ENCODE measurements around the gene NRG2.
A peak's percentile ranks its signal among the peaks of the same experiment; 100 is the strongest.

NRG2 gene

DNA sequence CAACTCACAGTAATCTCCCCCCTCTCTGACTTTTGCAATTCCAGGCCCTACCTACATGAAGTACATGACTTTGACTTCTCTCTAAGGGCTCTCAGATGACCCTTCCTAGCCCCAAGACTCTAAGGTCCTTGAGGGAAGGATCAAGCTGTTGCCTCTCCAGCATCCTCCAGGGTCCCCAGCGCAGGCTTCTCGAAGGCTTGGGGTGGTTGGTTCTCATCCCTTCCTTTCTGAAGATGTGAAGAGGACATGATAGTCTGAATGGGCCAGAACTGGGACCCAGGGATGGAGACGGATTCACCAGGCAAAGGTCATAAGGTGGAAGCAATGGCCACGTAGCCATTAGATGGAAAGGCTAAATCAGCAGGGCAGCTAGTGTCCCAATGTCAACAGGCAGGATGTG is 86.8 kb downstream of the NRG2 start:
- in situ Hi-C loops (cut with HindIII; ENCODE audit: low pct_unique_long_range_greater_than_20kb, low sequenced_read_pairs): no loop called here
- no peak for TF ChIP-seq JUND (IDR thresholded peaks at IDR 0.05; ENCODE audit: low read depth)
- DNase-seq (ENCODE audit: low read depth in 1 of 2, low spot score in 1 of 2): no peak

DNA sequence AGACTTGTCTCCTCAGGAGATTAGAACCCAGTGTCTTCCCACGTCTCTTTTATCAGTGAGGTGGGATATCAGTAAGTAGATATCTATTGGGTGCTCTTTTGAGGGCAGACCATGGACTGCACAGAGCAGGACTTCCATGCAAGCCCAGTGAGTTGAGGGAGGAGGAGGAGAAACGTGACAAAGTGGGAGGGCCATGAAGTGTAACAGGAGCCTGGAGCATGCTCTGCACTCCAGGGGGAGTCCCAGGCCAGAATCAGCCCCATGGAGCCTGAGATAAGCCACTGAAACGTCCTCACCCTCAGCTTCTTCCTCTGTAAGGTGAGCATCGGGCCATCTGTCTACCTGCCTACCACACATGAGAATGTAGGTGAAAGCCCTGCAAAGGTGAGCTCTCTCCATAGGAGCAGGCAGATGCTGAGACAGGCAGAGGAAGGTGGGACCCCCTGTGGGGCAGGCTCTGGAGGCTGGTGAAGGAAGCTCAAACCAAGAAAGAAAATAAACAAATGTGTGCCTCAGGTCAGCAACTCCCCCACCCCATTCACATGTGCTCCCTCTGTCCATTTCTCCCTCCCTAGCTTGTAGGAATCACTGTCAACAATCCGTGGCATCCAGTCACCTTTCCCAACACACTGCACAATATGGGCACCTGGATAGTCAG is 87.4 kb downstream of the NRG2 start:
- in situ Hi-C loops (cut with HindIII; ENCODE audit: low pct_unique_long_range_greater_than_20kb, low sequenced_read_pairs): no loop called here
- DNase-seq (ENCODE audit: low read depth in 1 of 2, low spot score in 1 of 2): no peak
- TF ChIP-seq JUND (IDR thresholded peaks at IDR 0.05; ENCODE audit: low read depth): no peak

DNA sequence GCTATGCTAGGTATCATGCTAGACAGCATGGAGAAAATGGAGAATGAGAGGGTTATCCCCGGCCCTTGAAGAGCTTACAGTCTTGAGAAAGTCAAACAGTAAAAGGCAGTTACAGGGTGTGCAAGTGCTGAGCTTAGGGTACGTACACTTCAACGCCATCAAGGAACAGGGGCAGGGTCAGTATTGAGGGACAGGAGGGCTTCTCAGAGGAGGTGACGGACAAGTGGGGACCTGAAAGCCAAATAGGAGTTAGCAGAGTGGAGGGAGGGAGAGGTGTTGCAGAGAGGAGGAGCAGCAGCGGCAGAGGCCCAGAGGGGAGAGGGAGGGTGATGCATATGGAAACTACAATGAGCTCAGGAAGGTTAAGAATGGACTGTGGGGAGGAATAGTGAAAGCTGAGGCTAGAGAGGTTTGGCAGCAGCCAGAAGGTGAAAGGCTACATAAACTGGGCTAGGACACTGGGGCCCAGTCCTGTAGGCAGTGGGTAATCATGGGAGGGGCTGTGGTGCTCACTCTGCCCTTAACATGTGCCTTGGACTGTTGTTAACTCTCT is 88.0 kb downstream of the NRG2 start:
- in situ Hi-C loops (cut with HindIII; ENCODE audit: low pct_unique_long_range_greater_than_20kb, low sequenced_read_pairs): no loop called here
- no peak for TF ChIP-seq JUND (IDR thresholded peaks at IDR 0.05; ENCODE audit: low read depth)
- DNase-seq (ENCODE audit: low read depth in 1 of 2, low spot score in 1 of 2): no peak

DNA sequence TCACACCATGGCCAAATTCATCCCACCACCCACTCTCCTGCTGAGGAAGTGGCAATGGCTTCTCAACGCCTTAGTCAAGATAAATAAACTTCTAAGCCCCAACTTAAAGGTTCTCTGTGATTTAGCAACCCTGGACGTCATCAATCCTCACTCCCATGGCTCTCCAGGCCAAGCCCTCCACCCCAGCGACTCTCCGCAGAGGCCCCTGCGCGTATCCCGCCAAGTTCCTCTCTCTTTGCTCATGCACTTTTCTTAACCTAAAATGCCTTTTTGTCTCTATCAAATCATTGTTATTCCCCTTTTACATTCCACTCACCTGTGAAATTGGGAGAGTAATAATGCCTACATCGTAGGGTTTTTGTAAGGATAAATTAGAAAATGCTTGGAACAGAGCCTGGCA is 88.6 kb downstream of the NRG2 start:
- no peak for TF ChIP-seq JUND (IDR thresholded peaks at IDR 0.05; ENCODE audit: low read depth)
- in situ Hi-C loops (cut with HindIII; ENCODE audit: low pct_unique_long_range_greater_than_20kb, low sequenced_read_pairs): no loop called here
- DNase-seq (ENCODE audit: low read depth in 1 of 2, low spot score in 1 of 2): no peak

DNA sequence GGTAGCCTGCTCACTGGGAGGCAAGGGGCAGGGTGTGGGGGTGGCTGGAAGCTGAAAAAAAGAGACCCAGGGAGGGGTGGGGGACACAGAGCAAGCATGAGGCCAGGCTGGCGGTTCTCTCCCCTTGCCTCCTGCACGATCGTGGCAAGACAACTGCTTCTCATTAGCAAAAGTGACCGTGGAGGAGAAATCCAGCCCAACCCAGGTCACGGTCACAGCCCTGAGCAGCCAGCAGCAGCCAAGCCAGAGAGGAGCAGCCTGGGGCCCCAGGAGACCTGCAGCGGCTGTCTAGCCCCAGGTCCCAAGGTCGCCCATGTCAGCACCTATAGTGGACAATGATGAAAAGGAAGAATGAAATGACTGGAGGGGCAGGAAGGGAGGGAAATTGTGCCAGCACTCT is 89.1 kb downstream of the NRG2 start:
- in situ Hi-C loops (cut with HindIII; ENCODE audit: low pct_unique_long_range_greater_than_20kb, low sequenced_read_pairs): no loop called here
- no peak for DNase-seq (ENCODE audit: low read depth in 1 of 2, low spot score in 1 of 2)
- no peak for TF ChIP-seq JUND (IDR thresholded peaks at IDR 0.05; ENCODE audit: low read depth)

DNA sequence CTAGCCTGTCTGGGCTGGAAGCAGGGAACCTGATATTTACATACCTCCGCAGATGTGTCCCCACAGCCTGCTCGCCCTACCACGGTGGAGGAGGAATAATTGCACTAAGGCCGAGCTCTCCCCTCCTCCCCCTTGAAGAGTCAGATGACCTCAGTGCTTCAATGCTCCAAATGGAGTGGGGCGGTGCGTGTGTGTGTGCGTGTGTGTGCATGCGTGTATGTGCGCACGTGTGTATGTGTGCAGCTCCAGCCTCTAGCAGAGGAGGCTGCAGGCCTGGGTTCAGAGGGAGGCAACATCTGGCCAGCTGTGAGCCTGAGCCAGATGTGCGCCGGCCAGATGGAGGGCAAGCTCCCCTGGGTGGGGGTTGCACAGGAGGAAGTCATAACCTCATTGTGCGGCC is 90.5 kb downstream of the NRG2 start:
- in situ Hi-C loops (cut with HindIII; ENCODE audit: low pct_unique_long_range_greater_than_20kb, low sequenced_read_pairs): no loop called here
- no peak for DNase-seq (ENCODE audit: low read depth in 1 of 2, low spot score in 1 of 2)
- no peak for TF ChIP-seq JUND (IDR thresholded peaks at IDR 0.05; ENCODE audit: low read depth)

DNA sequence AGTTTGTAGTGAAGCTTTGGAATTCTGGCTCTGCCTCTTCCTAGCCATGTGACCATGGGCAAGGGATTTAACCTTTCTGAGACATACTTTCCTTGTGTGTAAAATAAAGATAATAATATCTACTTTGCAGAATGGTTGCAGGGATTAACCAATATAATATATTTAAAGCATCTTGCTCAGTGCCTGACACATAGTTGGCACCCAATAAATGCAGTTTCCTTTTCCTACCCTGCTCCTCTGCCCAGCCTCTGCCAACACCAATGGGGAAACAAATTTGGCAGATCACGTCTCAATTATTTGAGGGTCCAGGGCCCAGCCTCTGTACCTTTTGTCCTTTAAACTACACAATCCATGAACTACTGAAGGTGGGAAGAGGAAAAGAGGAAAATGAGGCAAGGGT is 91.1 kb downstream of the NRG2 start:
- DNase-seq (ENCODE audit: low read depth in 1 of 2, low spot score in 1 of 2): no peak
- TF ChIP-seq JUND (IDR thresholded peaks at IDR 0.05; ENCODE audit: low read depth): no peak
- in situ Hi-C loops (cut with HindIII; ENCODE audit: low pct_unique_long_range_greater_than_20kb, low sequenced_read_pairs): no loop called here

DNA sequence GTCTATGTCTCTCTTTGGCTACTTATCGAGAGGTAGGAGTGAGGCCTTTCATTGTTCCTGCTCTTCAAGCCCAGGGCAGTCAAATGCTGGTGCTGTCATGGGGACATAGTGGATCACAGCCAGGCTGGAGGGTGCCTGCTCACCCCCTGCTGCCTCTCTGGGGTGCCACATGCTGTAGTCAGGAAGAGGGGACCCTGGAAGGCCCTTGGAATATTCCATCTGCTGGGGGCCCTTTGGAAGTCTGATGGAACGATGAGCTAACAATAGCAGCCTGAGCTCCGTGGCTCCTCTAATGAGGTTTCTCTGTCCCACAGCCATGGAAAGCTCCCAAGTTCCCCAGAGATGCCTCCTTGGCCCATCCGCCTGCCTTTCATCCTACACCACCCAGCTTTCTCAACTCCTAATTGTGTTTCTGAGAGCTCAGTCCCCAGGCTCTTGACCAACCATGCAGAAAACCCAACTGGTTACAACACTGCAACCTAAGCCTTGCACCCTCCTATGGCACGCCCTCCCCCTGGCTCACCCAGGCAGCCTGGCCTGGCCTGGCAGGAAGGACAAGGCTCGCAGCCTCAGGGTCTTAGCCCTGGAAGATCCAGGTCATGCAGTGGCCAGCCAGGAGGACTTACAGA is 91.7 kb downstream of the NRG2 start:
- TF ChIP-seq JUND (IDR thresholded peaks at IDR 0.05; ENCODE audit: low read depth): no peak
- in situ Hi-C loops (cut with HindIII; ENCODE audit: low pct_unique_long_range_greater_than_20kb, low sequenced_read_pairs): no loop called here
- DNase-seq (ENCODE audit: low read depth in 1 of 2, low spot score in 1 of 2): peak in 1 of 2 experiments; percentile 43

DNA sequence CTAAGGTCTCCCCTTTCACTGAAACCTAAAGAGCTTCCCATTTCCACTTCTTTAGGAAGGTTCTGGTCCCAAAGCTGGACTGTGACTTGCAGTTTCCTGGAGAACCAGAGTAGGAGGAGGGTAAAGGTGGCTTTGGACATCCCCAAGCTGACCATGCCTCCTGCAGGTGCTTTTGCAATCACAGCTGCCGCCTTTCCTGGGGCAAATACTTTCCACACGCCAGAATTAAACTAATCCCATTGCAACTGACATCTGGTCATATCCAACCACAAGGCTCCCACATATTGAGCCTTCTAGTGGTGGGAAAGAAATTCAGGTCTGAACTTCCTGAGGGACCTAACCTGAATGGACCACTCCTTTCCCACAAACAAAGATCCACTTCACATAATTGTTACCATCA is 92.7 kb downstream of the NRG2 start:
- no peak for TF ChIP-seq JUND (IDR thresholded peaks at IDR 0.05; ENCODE audit: low read depth)
- DNase-seq (ENCODE audit: low read depth in 1 of 2, low spot score in 1 of 2): peak in 1 of 2 experiments; percentile 28
- in situ Hi-C loops (cut with HindIII; ENCODE audit: low pct_unique_long_range_greater_than_20kb, low sequenced_read_pairs): no loop called here

DNA sequence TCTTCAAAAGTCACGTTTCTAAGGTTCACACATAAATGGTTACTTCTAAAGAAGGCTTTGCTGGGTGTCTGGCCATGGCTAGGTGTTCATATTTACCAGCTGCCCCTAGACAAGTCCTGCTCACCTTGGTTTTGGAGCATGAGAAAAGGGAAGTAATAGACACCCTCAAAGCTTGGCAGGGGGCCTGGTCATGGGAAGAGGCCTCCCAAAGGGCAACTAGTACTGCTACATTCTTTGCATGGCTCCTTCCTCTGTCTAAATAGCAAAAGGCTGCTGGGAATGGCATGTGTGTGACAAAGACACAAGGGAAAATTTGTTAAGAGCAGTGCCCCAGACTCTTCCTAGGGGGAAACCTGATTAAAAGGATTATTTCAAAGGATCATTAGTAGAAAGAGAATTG is 93.4 kb downstream of the NRG2 start:
- in situ Hi-C loops (cut with HindIII; ENCODE audit: low pct_unique_long_range_greater_than_20kb, low sequenced_read_pairs): no loop called here
- no peak for TF ChIP-seq JUND (IDR thresholded peaks at IDR 0.05; ENCODE audit: low read depth)
- peak in 1 of 2 experiments; percentile 77 for DNase-seq (ENCODE audit: low read depth in 1 of 2, low spot score in 1 of 2)

DNA sequence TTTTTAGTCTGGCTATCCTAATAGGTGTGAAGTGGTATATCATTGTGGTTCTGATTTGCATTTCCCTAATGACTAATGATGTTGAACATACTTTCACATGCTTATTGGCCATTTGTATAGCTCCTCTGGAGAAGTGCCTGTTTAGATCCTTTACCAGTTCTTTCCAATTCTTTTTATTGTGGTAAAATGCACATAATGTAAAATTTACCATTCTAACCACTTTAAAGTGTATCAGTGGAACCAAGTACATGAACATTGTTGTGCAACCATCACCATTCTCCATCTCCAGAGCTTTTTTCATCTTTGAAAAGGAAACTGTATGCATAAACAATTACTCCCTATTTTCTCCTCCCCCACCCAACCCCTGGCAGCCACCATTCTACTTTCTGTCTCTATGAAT is 95.4 kb downstream of the NRG2 start:
- no peak for TF ChIP-seq JUND (IDR thresholded peaks at IDR 0.05; ENCODE audit: low read depth)
- no peak for DNase-seq (ENCODE audit: low read depth in 1 of 2, low spot score in 1 of 2)
- in situ Hi-C loops (cut with HindIII; ENCODE audit: low pct_unique_long_range_greater_than_20kb, low sequenced_read_pairs): no loop called here

DNA sequence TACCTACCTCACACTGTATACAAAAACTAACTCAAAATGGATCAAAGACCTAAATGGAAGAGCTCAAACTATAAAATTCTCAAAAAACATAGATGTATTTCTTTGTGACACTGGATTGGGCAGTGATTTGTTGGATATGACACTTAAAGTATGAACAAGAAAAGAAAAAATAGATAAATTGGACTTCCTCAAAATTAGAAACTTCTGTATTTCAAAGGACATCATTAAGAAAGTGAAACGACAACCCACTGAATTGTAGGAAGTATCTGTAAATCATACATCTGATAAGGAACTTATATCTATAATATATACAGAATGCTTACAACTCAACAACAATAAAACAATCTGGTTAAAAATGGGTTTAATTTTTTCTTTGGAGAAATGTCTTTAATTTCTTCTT is 96.7 kb downstream of the NRG2 start:
- no peak for DNase-seq (ENCODE audit: low read depth in 1 of 2, low spot score in 1 of 2)
- in situ Hi-C loops (cut with HindIII; ENCODE audit: low pct_unique_long_range_greater_than_20kb, low sequenced_read_pairs): no loop called here
- TF ChIP-seq JUND (IDR thresholded peaks at IDR 0.05; ENCODE audit: low read depth): no peak

DNA sequence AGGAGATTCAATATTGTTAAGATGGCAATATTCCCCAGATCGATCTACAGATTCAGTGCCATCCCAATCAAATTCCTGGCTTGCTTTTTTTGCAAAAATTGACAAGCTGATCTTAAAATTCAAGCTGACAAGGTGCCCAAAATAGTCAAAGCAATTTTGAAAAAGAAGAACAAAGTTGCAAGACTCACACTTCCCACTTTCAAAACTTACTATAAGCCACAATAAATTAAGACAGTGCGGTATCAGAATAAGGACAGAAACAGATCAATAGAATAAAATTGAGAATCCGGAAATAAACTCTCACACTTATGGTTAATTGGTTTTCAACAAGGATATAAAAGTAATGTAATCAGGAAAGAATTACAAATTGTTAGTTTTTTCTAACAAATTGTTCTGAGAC is 97.1 kb downstream of the NRG2 start:
- in situ Hi-C loops (cut with HindIII; ENCODE audit: low pct_unique_long_range_greater_than_20kb, low sequenced_read_pairs): no loop called here
- no peak for TF ChIP-seq JUND (IDR thresholded peaks at IDR 0.05; ENCODE audit: low read depth)
- DNase-seq (ENCODE audit: low read depth in 1 of 2, low spot score in 1 of 2): no peak
